Upper lobe of right lung (tissue), 1 donor: ENCODE data around the gene ZC3H7B. TPM values are rescaled to one million over a fixed set of nuclear protein-coding genes. Genes with fewer than 3 reads are reported as not detected.

Experiments used
- ATAC-seq: fragments of 200-7000 bp; cut with Tn5 transposase; one replicate; pipeline ENCODE4 v1.9.1; 2020; ENCODE audit warnings: mild to moderate bottlenecking, moderate library complexity
- DNase-seq: peaks from one replicate; pipeline ENCODE4 v3.0.0-alpha.2; 2020
- H3K27ac ChIP-seq: fragments of 200-600 bp; one replicate; pipeline ENCODE4 v1.8.0; 2022
- H3K27me3 ChIP-seq: fragments of 200-600 bp; one replicate; pipeline ENCODE4 v1.8.0; 2022; ENCODE audit warnings: mild to moderate bottlenecking
- H3K36me3 ChIP-seq: fragments of 200-600 bp; one replicate; pipeline ENCODE4 v1.8.0; 2022
- H3K4me1 ChIP-seq: fragments of 200-600 bp; one replicate; pipeline ENCODE4 v1.8.0; 2022
- H3K4me3 ChIP-seq: fragments of 200-600 bp; one replicate; pipeline ENCODE4 v1.8.0; 2022; ENCODE audit warnings: mild to moderate bottlenecking
- H3K9me3 ChIP-seq: fragments of 200-600 bp; one replicate; pipeline ENCODE4 v1.8.0; 2022
- intact Hi-C: fragments of 100-400 bp; cut with DNase I; formaldehyde crosslinking; loops from one replicate; pipeline ENCODE4 v1.11.0; 2022
- total RNA-seq: library from RNA; stranded (reverse); fragmentation: NEBNext Ultra II Directional; extraction: Animal tissue kit (Norgen Biotek cat#: 25700); gene quantifications from one replicate; pipeline ENCODE4 v1.2.1, GENCODE V29; 2021
- TF ChIP-seq, protein P1 (sequence below): fragments of 200-600 bp; IDR thresholded peaks from one replicate; pipeline ENCODE4 v1.8.0; 2022; ENCODE audit warnings: antibody characterized with exemption
- donor health status: DM: no; HTN: yes; CAD: no; lungs with severe emphysema.

Gene ZC3H7B
- total RNA-seq, 1 donor from 2014 or later, result 70.3 TPM

DNA sequence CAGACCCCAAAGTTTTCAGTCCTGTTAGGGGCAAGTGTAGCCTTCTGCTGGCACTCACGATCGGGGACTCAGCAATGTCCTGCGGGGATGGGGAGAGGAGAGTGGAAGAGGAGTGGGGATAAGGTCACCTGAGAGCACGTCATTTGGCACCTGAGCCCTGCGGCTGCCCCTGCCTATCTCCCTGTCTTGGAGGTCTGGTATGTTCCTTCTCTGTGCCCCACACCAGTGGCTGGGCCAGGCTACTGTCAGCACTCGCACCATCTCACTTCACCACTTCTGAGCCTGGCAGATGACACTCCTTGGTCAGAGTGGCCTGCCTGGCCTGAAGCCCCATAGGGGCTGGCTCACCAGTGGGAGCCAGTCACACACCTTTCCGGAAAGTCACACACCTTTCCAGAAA, 40.5 kb upstream of the ZC3H7B start:
- TF ChIP-seq, protein P1, sequence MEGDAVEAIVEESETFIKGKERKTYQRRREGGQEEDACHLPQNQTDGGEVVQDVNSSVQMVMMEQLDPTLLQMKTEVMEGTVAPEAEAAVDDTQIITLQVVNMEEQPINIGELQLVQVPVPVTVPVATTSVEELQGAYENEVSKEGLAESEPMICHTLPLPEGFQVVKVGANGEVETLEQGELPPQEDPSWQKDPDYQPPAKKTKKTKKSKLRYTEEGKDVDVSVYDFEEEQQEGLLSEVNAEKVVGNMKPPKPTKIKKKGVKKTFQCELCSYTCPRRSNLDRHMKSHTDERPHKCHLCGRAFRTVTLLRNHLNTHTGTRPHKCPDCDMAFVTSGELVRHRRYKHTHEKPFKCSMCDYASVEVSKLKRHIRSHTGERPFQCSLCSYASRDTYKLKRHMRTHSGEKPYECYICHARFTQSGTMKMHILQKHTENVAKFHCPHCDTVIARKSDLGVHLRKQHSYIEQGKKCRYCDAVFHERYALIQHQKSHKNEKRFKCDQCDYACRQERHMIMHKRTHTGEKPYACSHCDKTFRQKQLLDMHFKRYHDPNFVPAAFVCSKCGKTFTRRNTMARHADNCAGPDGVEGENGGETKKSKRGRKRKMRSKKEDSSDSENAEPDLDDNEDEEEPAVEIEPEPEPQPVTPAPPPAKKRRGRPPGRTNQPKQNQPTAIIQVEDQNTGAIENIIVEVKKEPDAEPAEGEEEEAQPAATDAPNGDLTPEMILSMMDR, result no peak
- Histone ChIP-seq H3K9me3 (no peaks in the 10 kb centered on the region), H3K27me3 (no peaks in the 10 kb centered on the region), H3K27ac (no peak overlapping the region), H3K4me1 (no peaks in the 10 kb centered on the region), H3K4me3 (no peak overlapping the region), H3K36me3 (peaks cover 88% of the 10 kb centered on the region)
- no peak for DNase-seq
- no peak for ATAC-seq
- intact Hi-C loops, result no loop called here

DNA sequence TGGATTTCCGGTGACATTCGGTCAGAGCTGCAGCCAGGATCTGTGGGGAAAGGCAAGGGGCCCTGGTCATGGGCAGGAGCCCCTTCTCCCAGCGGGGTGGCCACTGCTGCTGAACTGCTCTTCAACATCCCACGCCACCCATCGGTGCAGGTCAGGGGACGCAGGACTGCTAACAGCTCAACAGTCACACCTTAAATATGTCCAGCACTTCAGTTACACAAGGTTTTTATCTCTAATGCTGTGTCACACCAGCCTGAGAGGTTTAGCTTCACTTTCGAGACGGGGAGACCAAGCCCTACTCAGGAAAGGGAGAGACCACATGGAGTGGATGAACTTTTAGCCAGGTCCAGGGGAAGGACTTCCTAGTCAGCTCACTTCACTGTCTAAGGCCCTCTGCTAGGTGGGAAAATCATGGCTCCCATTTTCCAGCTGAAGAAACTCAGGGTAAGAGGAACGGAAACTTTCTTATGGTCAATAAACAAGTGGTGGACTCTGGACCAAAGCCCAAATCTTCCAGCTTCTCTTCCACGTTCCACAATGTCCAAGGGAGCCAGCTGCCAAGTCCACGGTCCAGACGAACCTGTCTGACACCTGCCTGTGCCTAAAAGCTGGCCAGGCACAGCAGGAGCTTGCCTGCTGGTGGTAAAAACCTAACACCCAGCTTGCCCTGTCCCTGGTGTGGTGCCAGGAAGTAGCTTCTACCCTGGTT, 39.6 kb upstream of the ZC3H7B start:
- Histone ChIP-seq H3K36me3 (peaks cover 90% of the 10 kb centered on the region), H3K27ac (no peak overlapping the region), H3K9me3 (no peaks in the 10 kb centered on the region), H3K27me3 (no peaks in the 10 kb centered on the region), H3K4me1 (no peaks in the 10 kb centered on the region), H3K4me3 (no peak overlapping the region)
- TF ChIP-seq, protein P1, result no peak
- intact Hi-C loops, result no loop called here
- no peak for ATAC-seq
- no peak for DNase-seq

DNA sequence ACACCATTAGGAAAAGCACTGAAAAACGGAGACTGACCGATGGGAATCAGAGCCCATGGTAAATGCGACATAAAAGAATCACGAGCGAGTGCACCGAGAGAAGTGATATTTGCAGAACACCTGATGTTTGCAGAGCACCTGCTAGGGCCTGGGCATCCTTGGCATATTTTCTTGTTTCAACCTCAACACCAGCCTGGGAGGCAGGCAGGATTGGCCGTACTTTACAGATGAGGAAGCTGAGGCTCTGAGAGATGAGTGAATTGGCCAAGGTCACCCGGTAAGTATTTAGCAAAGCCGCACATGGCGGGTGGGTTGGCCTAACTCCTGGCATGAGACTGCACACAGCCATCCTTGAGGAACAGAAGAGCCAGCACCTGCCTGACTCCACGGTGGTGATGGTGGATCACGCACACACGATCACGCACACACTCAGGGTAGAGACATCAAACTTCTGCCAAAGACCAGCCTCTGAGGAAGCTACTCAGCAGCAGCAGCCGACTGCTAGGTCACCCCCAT, 39.0 kb upstream of the ZC3H7B start:
- no peak for ATAC-seq
- DNase-seq, result no peak
- no peaks in the 10 kb centered on the region for H3K27me3 ChIP-seq
- peaks cover 94% of the 10 kb centered on the region for H3K36me3 ChIP-seq
- TF ChIP-seq, protein P1, result no peak
- H3K9me3 ChIP-seq, result no peaks in the 10 kb centered on the region
- no peaks in the 10 kb centered on the region for H3K4me1 ChIP-seq
- intact Hi-C loops, result no loop called here
- H3K4me3 ChIP-seq, result no peak overlapping the region
- H3K27ac ChIP-seq, result no peak overlapping the region

DNA sequence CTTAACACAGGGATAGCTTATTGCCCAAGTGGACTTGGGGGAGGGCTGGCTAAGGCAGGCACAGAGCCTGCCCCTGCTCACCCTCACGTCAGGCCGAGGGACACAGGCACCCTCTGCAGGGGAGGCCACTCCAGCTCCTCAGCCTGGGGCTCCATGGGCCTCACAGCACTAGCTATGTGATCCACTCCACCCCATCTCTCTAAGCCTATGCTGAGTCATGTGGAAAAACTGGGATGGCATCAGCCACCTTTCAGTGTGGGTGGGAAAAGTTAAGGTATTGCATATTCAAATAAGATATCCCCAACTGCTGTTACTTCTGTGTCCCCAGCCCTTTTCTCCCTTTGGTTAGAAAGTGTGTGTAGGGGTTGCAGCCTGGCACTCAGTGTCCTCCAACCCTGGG, 37.6 kb upstream of the ZC3H7B start:
- Histone ChIP-seq H3K27ac (no peak overlapping the region), H3K4me1 (no peaks in the 10 kb centered on the region), H3K27me3 (no peaks in the 10 kb centered on the region), H3K9me3 (no peaks in the 10 kb centered on the region), H3K4me3 (no peak overlapping the region), H3K36me3 (peaks cover 94% of the 10 kb centered on the region)
- DNase-seq (no peak), ATAC-seq (no peak)
- TF ChIP-seq, protein P1, result no peak
- intact Hi-C loops, result no loop called here

DNA sequence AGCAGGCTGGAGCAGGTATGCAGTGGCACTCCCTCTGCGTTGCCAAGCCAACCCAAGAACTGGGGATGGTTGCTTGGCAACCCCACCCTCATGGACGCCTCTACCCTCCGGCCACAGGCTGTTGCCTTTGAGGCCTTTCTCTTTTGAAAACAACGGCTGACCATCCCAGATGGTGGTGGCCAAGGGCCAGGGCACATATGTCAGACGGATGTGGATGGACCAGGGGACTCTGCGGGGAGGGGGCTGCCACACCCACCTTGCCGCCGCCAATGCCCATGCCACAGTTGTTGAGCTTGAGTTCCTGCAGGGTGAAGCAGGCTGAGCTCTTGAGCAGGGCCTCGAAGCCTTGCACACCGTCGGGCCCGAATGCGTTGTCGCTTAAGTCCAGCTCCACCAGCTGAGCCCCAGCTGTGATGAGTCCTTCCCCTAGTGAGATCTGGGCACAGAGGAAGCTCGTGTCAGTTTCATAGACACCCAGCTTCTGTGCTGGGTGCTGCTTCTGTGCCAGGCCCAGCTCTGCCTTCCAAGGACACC, 36.9 kb upstream of the ZC3H7B start:
- TF ChIP-seq, protein P1, result no peak
- DNase-seq, result no peak
- H3K9me3 ChIP-seq, result no peaks in the 10 kb centered on the region
- intact Hi-C loops, result no loop called here
- no peaks in the 10 kb centered on the region for H3K27me3 ChIP-seq
- H3K36me3 ChIP-seq, result peaks cover 95% of the 10 kb centered on the region
- H3K4me3 ChIP-seq, result no peak overlapping the region
- no peaks in the 10 kb centered on the region for H3K4me1 ChIP-seq
- no peak overlapping the region for H3K27ac ChIP-seq
- ATAC-seq, result no peak
